ENCODE results near the gene BRMS1. TPM values are rescaled to one million over a fixed set of nuclear protein-coding genes. Genes with fewer than 3 reads are reported as not detected.
"Not testable (repeated sequence)": the region's sequence is repeated elsewhere in the genome, so short reads cannot be mapped to it uniquely, and the experiment has no call there.

BRMS1 gene
- total RNA-seq, 1 donor from 2014 or later: 44.9 TPM

GRCh38 chr11:66363805-66364535 lies 19.1 kb upstream of the BRMS1 start:
- intact Hi-C loops (cut with micrococcal nuclease): no loop called here

GRCh38 chr11:66363187-66363601 lies 18.3 kb upstream of the BRMS1 start:
- intact Hi-C loops (cut with micrococcal nuclease): no loop called here

DNA sequence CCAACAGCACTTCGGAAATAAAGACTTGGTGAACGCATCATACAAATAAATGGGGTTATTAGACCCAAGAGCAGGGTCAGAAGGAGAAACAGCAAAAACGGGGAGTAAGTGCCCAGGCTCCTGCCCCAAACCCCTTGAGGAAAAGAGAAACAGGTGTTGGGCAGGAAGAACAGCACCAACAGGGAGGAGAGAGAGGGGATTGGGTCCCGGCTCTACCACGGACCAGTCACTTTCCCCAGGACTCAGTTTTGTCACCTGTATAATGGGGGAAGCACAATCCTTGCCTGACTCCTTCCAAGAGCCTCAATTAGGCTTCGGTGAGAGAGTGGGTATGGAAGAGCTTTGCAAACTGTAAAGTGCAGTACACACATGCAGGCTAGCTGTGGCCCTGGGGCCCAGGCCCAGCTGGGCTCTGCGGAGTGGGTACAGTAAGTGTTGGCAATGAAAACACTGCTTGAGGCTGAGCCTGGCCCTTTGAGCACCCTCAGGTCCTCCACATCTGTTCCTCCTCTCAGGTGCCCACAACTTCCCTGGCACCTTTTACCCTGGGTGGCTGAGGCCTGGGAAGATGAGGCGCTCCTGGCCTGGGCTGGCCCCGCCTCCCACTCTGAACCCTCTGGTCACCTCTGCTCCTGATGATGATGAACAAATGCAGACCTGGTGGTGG lies 17.7 kb upstream of the BRMS1 start:
- intact Hi-C loops (cut with micrococcal nuclease): no loop called here

- intact Hi-C loops (cut with micrococcal nuclease): no loop called here
Observed at GRCh38 chr11:66361502-66361941, 16.6 kb upstream of the BRMS1 start.

GRCh38 chr11:66360406-66361073 lies 15.6 kb upstream of the BRMS1 start:
- intact Hi-C loops (cut with micrococcal nuclease): no loop called here

DNA sequence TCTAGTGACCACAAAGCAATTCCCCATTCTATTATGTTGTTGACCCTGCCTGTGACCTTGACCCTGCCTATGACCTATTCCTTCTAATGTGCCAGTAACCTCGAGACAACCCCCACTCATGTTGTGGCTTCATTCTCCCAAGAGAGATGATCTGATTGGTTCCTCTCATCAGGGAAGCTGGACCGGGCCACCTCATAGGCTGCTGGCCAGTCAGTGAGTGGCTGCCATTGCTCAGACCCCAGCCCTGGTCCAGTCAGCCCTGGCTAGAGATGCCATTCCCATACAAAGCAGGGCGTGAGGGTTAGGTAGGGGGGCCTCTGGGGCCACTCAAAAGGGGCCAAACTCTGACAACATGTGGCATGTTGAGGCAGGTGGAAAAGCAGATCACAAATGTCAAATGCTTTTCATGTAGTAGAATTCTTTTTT lies 14.8 kb upstream of the BRMS1 start:
- intact Hi-C loops (cut with micrococcal nuclease): no loop called here

- intact Hi-C loops (cut with micrococcal nuclease): not testable (repeated sequence)
Observed at GRCh38 chr11:66350560-66351235, 5.8 kb upstream of the BRMS1 start.

GRCh38 chr11:66349084-66349386 lies 4.1 kb upstream of the BRMS1 start:
- intact Hi-C loops (cut with micrococcal nuclease): loop anchor here (5.0 kb wide), 2 partner anchors 88 to 268 kb away; partner anchors contain the start of genes MRPL11 and RBM14

GRCh38 chr11:66347425-66348276 lies 2.7 kb upstream of the BRMS1 start, which contains the start of gene B4GAT1:
Gene B4GAT1 (minus strand): TSS chr11:66347629. CDS start chr11:66347545, 84 bp downstream.
- intact Hi-C loops (cut with micrococcal nuclease): loop anchor here (1.0 to 5.0 kb wide), 3 partner anchors 25 to 270 kb away; partner anchors contain the start of genes MRPL11 and RBM14

GRCh38 chr11:66346476-66347424 lies 1.8 kb upstream of the BRMS1 start:
- intact Hi-C loops (cut with micrococcal nuclease): loop anchor here (5.0 kb wide), 2 partner anchors 91 to 271 kb away; partner anchors contain the start of genes MRPL11 and RBM14

DNA sequence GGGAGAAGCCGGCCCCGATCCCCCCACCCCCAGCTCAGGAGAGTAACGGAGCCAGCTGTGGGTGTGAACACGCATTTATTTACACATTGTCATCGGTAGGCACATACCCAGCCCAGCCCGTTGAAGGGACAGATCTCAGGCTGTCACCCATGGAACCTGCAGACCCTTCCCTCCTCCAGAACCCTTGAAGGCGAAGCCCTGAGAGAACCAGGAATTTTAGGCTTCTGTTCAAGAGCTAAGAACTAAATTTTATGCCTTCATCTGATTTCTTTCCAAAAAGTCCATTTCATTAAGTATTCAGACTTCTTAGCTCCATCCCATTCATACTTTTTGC lies 379 bp upstream of the BRMS1 start:
- intact Hi-C loops (cut with micrococcal nuclease): loop anchor here (1.0 to 5.0 kb wide), 5 partner anchors 33 to 293 kb away; partner anchors contain the start of genes MRPL11, RBM14, SF3B2 and YIF1A

- intact Hi-C loops (cut with micrococcal nuclease): no loop called here
Observed at GRCh38 chr11:66343176-66343575, 1.7 kb downstream of the BRMS1 start.

- intact Hi-C loops (cut with micrococcal nuclease): no loop called here
Observed at GRCh38 chr11:66341502-66342126, 3.3 kb downstream of the BRMS1 start.

- intact Hi-C loops (cut with micrococcal nuclease): no loop called here
Observed at GRCh38 chr11:66340596-66341501, 4.1 kb downstream of the BRMS1 start.

DNA sequence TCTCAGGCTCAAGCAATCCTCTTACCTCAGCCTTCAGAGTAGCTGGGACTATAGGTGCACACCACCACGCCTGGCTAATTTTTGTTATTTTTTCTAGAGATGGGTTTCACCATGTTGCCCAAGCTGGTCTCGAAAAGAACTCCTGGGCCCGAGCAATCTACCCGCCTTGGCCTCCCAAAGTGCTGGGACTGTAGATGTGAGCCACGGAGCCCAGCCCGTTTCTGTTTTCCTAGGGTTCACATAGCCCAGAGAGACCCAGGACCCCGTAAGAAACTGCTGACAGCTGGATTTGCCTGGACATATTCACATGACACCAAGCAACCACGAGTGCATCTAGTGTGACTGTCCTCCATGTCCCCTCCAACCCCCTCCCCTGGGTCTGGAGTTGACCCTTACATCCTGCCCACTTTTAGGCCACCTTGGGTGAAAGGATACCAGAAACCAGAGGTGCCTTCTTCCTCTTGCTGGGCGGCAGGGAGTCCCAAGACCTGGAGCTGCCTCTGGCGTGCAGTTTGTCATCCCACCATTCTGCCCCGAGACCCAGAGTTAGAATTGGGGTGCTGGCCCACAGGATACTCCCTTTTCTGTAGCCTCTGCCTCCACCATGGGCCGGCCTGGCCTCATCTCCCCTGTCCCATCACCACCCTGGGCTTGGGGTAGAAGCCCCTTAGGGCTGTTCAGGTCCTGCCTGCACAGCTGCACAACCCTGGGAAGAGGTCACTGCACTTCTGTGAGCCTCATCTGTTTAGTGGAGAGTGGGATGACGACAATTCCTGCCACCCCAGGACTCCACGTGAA lies 5.0 kb downstream of the BRMS1 start:
- intact Hi-C loops (cut with micrococcal nuclease): no loop called here

GRCh38 chr11:66339162-66339675 lies 5.7 kb downstream of the BRMS1 start:
- intact Hi-C loops (cut with micrococcal nuclease): no loop called here
